ENCODE data around the gene CFH. TPM values are rescaled to one million over a fixed set of nuclear protein-coding genes. Genes with fewer than 3 reads are reported as not detected.
"Not testable (repeated sequence)": the region's sequence is repeated elsewhere in the genome, so short reads cannot be mapped to it uniquely, and the experiment has no call there.

The CFH gene
- total RNA-seq, 2 donors from 2014 or later, result 23.5 to 31.5 TPM

- Histone ChIP-seq H3K27ac (no peak overlapping the region), H3K27me3 (replicated peaks; ENCODE audit: insufficient read depth) (no peaks in the 10 kb centered on the region), H3K4me1 (replicated peaks) (no peaks in the 10 kb centered on the region), H3K4me3 (no peak overlapping the region), H3K9me3 (no peaks in the 10 kb centered on the region), H3K36me3 (no peaks in the 10 kb centered on the region)
- TF ChIP-seq POLR2A (IDR thresholded peaks at IDR 0.05) (no peak), CTCF (IDR thresholded peaks at IDR 0.05) (no peak), POLR2AphosphoS5 (IDR thresholded peaks at IDR 0.05) (no peak)
- intact Hi-C loops (cut with DNase I), result no loop called here
- 92% methylated on average over 1 of the region's 1 CpG for WGBS
- DNase-seq (ENCODE audit: low spot score), result no peak
Observed at GRCh38 chr1:196779093-196779492, 127.2 kb downstream of the CFH start.

- H3K27me3 ChIP-seq (replicated peaks; ENCODE audit: insufficient read depth); H3K9me3 ChIP-seq; DNase-seq (ENCODE audit: low spot score); H3K36me3 ChIP-seq; H3K4me1 ChIP-seq (replicated peaks); H3K4me3 ChIP-seq; intact Hi-C loops (cut with DNase I); H3K27ac ChIP-seq: not testable (repeated sequence)
- WGBS, result 100% methylated on average over 1 of the region's 1 CpG
Observed at GRCh38 chr1:196791252-196791651, 139.4 kb downstream of the CFH start.

GRCh38 chr1:196794103-196794502, 142.3 kb downstream of the CFH start:
- DNase-seq (ENCODE audit: low spot score); H3K4me1 ChIP-seq (replicated peaks); H3K4me3 ChIP-seq; intact Hi-C loops (cut with DNase I); H3K27me3 ChIP-seq (replicated peaks; ENCODE audit: insufficient read depth); H3K9me3 ChIP-seq; H3K27ac ChIP-seq; H3K36me3 ChIP-seq: not testable (repeated sequence)
- 19% methylated on average over 4 of the region's 4 CpGs for WGBS

Other genes with a start within 250 kb of the CFH start
- gene KCNT2, start 43.6 kb upstream of the CFH start, total RNA-seq, result 1 to 10 TPM; 1.2 to 1.9 TPM
- gene CFHR3, start 122.8 kb downstream of the CFH start, total RNA-seq, result not detected
- gene CFHR1, start 167.7 kb downstream of the CFH start, total RNA-seq, result not detected
- gene CFHR4, start 236.0 kb downstream of the CFH start, total RNA-seq, result not detected

Data from prostate gland (tissue), 2 donors.